ENCODE results near the gene ATP9B.
"Not testable (repeated sequence)": the region's sequence is repeated elsewhere in the genome, so short reads cannot be mapped to it uniquely, and the experiment has no call there.

The ATP9B gene

GRCh38 chr18:79071503-79072210 is 2.5 kb downstream of the ATP9B start:
- DNase-seq: no peak

GRCh38 chr18:79072655-79073054 is 3.5 kb downstream of the ATP9B start:
- not testable (repeated sequence) for DNase-seq

- DNase-seq: no peak
Observed at GRCh38 chr18:79077181-79077580, 8.0 kb downstream of the ATP9B start.

DNA sequence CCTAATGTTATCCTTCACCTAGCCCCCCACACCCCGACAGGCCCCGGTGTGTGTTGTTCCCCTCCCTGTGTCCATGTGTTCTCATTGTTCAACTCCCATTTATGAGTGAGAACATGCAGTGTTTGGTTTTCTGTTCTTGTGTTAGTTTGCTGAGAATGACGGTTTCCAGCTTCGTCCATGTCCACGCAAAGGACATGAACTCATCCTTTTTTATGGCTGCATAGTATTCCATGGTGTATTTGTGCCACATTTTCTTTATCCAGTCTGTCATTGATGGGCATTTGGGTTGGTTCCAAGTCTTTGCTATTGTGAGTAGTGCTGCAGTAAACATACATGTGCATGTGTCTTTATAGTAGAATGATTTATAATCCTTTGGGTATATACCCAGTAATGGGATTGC is 9.6 kb downstream of the ATP9B start:
- DNase-seq: not testable (repeated sequence)

DNA sequence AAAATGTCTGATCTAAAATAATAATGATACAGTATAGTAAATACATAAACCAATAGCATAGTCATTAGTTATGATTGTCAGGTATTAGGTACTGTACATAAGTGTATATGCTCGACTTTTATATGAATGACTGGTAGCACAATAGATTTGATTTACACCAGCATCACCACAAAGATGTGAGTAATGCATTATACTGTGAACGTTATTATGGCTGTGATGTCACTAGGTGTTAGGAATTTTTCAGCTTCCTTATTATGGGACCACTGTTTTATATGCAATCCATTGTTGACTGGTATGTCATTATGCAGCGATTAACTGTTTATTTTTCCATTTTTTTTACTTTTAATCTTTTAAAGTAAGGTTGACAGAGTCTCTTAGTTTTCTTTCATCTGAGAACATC is 23.7 kb downstream of the ATP9B start:
- DNase-seq: no peak

- no peak for DNase-seq
Observed at GRCh38 chr18:79093986-79094385, 24.8 kb downstream of the ATP9B start.

- no peak for DNase-seq
Observed at GRCh38 chr18:79095216-79095615, 26.0 kb downstream of the ATP9B start.

- DNase-seq: no peak
Observed at GRCh38 chr18:79100944-79101343, 31.8 kb downstream of the ATP9B start.

- DNase-seq: no peak
Observed at GRCh38 chr18:79102886-79103285, 33.7 kb downstream of the ATP9B start.

DNA sequence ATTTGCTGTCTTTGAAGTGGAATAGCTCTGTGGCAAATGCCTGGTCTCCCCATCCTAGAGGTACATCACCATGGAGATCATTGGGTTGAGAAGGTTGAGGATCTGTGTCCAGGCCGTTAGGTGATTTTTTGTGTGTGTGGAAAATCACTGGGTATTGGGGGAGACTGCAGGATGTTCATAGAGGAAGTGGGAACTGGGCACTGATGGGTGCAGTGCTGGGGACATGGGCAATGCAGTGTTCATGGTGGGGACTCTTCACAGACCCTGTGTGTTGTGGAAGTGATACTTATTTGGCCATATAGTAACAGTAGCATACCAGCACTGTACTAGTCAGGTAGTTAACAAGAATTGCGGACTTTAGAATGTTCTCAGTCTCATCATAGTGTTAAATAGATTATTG is 34.9 kb downstream of the ATP9B start:
- DNase-seq: no peak

DNA sequence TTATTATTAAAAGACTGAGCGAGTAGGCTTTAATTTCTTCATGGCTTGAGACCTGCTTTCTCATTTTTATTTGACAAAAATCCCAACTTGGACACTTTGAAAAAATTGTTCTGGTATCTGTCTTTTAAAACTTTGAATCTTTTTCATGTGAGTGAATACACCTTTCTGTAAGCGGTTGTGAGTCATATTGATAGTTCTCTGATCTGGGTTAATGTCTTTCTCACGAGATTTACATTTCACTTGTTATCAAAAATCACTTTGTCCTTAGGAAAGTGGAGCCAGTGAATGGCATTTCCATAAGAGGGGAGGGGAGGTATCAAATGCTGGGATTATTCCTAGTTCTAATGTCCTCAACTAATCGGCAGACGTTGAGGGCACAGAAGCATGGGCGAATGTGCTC is 36.3 kb downstream of the ATP9B start:
- no peak for DNase-seq

DNA sequence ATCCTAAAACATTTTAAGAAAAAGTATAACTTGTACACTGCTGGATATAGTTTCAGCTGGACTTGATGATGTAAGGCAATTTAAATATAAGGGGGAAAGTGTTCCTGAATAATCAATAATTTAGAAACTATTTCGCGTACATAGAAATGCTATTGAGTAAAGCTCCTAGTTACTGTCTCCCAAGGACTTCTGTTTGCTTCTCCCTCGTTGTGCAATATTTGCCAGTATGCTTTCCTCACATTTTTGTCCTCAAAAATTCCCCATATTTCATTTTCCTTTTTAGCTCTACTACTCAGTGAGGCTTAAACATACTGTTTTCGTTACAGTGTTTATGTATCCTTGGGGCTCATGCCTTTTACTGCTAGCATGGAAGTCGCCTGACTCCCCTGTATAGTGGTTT is 36.9 kb downstream of the ATP9B start:
- no peak for DNase-seq

DNA sequence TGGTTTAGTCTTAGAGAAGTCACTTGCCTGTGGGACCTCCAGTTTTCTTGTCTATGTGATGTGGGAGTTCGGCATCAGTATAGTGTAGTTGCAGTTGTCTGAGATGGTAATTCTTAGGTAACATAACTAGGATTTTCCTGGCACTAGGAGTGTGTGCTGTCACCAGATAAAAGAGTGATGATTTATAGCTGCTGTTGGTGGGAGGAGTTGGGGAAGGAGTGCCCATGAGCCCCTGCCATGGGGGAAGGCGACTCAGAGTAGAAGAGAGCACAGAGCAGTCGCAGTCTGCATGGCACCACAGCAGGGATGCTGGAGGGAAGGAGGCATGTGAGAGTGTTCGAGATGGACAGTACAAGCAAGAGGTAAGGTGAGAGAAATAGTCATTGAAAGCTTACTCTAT is 38.7 kb downstream of the ATP9B start:
- no peak for DNase-seq

GRCh38 chr18:79108549-79109215 is 39.5 kb downstream of the ATP9B start:
- DNase-seq: no peak

DNA sequence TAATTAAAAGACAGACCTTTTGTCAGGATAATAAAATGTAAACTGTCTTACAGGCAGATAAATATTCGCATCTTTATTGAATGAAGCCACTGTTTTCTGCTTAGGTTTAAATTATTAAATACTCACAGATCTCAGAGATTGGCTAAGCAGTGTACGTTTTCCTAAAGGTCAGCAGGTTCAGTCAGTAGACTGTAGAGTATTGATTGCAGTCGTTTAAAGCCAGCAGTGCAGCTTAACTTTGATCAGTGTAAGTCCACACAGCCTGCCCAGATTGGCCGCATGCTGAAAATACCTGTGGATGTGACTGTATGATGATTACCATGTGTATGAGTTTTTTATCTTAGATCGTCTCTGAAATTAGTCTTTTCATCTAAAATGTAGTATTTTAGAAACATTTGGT is 42.3 kb downstream of the ATP9B start:
- no peak for DNase-seq

DNA sequence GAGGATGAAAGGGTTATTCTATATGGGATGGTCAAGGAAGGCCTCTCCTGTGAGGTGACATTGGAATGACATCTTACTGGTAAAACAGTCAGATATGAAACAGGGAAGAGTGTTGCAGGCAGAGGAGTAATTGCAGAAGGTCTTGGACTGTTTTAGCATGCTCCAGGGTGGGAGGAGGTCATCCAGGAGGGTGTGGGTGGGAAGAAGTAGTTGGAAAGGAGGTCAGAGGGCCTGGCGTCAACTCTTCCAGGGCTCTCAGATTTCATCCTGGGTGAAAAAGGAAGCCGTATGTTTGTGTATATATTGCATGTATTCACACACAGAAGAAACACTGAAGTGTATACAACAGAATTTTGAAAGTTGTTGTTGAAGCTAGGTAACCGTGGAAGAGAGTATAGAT is 48.2 kb downstream of the ATP9B start:
- DNase-seq: no peak

- DNase-seq: no peak
Observed at GRCh38 chr18:79117788-79118187, 48.6 kb downstream of the ATP9B start.

DNA sequence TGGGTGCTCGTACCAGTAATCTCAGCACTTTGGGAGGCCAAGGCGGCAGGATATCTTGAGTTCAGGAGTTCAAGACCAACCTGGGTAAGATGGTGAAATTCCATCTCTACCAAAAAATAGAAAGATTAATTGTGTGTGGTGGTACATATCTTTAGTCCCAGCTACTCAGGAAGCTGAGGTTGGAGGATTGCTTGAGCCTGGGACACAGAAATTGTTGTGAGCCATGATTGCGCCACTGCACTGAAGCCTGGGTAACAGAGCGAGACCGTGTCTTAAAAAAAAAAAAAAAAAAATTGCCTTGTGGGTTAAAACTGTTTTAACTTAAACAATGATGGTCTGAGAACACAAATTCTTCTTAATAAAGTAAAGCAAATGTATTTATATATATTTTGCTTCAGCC is 49.6 kb downstream of the ATP9B start:
- no peak for DNase-seq

GRCh38 chr18:79121746-79122474 is 52.7 kb downstream of the ATP9B start:
- DNase-seq: no peak

- no peak for DNase-seq
Observed at GRCh38 chr18:79123948-79124347, 54.8 kb downstream of the ATP9B start.

DNA sequence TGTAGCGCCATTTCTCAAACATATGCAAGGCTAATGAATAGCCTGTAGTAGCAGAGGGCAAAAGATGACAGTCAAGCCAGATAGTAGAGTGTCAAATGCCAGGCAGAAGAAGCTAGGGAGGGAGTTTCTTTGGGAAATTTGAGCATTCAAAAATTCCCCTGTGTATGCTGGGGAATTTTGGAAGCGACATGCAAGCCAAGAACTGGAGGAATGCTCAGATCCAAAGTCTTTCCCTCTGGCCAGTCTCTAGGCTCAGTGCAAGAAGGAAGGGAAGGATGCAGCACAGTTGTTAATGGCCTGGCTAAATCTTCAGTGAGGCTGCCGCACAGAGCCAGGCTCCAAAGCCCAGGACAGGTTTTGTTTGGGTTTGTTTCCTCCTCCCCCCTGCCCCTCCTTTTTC is 59.9 kb downstream of the ATP9B start:
- DNase-seq: no peak

DNA sequence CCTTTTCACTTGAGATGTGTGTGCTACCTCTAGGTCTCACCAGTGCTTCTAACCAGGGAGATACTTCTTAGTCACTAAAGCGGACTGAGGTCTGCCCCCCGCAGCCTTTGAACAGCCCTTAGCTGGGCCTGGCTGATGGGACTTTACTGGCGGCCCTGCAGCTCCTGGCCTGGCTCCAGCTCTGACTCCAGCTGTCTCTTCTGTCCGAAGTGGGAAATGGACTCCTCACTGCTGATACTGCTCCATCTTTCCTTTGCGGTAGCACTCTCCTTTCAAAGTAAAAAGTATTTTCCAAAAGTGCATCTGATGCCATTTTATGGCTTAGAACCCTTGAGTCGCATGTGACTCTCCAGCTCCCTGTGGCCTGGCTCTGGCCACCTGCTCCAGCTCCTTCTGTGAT is 64.5 kb downstream of the ATP9B start:
- no peak for DNase-seq

GRCh38 chr18:79135924-79136323 is 66.7 kb downstream of the ATP9B start:
- no peak for DNase-seq

DNA sequence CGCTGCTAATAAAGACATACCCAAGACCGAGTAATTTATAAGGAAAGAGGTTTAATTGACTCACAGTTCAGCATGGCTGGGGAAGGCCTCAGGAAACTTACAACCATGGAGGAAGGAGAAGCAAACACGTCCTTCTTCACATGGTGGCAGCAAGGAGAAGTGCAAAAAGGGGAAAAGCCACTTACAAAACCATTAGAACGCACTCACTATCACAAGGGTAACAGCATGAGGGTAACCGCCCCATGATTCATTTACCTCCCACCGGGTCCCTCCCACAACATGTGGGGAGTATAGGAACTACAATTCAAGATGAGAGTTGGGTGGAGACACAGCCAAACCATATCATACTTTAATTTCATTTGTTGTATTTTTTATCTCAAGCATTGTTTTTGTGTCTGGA is 67.5 kb downstream of the ATP9B start:
- no peak for DNase-seq
